Stimulated activated CD4-positive, alpha-beta T cell treated with anti-CD3 and anti-CD28 coated beads, Interleukin-1b, Interleukin-23, amount 100 ng/mL, for 1 hour (primary cell): Measurements from ENCODE around the gene TTC34.
"Not testable (repeated sequence)": the region's sequence is repeated elsewhere in the genome, so short reads cannot be mapped to it uniquely, and the experiment has no call there.

ENCODE experiments used
- DNase-seq, 2 donors: peaks; one replicate each; pipeline ENCODE4 v3.0.0-alpha.2; 2020; ENCODE audit warnings: low read depth in 2 of 2

The TTC34 gene

DNA sequence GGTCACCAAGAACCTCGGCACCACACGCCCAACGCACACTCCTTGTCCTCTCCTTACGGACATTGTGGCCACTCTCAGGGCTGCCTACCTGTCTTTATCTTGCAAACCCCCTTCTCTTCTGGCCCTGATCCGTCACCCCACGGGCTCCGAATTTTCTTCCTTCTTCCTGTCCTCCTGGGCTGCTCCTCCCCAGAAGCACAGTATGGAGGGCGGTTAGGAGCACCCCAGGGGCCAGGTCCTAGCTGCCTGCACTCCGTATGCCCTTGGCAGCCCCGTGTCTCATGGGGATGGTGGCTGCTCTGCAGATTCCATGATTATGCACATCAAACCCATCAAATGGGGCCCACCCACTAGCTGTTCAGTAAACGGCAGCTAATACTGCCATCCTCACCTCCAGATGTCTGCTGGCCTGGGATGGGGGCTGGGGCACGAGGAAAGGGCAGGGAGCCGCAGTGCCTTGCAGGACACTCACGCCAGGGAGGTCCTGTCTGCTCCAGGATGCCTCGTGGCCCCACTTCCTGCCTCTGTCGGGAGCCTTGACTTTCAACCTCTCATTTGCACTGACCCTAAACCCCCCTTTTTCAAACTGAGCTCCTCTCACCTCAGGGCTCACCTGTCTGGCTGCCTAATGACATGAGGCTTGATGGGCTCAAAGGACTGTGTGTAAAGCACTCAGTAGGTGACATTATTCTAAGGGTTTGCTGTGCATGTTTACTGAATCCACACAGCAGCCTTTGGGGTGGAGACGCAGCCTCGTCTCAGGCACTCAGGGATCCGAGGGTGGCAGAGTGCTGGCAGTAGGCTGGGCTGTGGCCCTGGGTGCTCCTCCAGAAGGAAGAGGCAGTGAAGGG lies 4.4 kb downstream of the TTC34 start:
- no peak for DNase-seq

GRCh38 chr1:2795926-2796325 lies 5.6 kb downstream of the TTC34 start:
- no peak for DNase-seq

- DNase-seq = no peak
These were observed 10.3 kb downstream of the TTC34 start for GRCh38 chr1:2791027-2791760.

DNA sequence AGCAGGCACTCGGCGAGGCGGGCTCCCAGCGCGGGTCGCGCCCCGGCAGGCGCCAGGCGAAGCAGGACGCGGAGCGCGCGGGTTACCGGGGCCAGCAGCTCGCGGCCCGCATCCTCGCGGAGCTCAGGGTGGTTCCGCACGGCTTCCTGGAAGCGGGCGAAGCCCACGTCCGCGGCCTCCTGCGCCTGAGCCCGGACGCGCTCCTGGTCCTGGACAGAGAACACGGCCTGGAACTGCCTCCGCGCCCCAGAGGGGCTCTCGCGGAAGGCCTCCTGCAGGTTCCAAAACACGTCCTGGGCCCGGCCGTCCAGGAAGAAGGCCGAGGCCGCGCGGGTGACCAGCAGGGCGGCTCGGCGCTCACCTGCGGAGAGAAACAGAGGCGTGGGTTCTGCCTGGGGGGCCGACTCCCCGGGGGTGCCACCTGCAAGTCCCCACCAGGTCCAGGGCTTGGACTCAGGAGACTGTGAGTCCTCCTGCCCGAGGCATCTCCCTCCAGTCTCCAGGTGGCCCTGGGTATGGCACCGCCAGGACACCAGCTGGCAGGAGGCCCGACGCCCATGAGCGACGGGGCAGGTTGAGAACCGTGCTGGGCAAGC lies 11.4 kb downstream of the TTC34 start:
- no peak for DNase-seq

DNA sequence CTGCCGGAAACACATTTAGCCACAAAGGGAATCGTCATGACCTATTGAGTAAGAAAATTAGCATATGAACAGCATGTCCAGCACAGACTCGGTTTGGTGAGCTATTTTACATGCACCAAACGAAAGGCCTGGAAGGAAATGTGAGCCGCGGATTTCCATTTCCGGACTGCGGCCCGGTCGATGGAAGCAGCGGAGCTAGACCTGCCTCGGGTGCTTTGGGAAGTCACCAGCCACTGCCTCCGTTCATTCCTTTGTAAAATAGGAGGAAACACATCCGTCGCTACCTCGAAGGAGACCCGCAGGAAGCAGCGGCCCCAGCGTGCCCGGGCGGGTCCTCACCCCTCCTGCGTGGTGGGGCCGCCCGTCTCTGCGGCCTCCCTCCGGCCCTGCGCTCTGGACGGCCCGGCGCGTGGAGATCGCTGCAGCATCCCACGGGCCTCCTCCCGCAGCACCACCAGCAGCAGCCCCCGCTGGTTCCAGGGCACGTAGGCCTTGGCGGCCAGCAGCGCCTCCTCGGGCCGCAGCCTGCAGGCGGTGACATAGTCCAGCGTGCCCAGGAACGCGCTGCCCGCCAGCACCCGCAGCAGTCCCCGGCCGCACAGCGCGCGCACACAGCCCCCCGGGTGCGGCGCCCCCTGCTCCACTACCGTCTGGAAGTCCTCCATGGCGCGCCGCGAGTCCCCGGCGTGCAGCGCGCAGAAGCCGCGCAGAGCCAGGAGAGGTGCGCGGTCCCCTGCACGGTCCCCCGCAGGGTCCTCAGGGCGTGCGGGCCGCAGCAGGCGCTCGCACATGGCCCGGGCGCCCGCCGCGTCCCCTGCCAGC lies 12.1 kb downstream of the TTC34 start:
- DNase-seq = no peak

GRCh38 chr1:2788506-2789163 lies 12.9 kb downstream of the TTC34 start:
- no peak for DNase-seq

DNA sequence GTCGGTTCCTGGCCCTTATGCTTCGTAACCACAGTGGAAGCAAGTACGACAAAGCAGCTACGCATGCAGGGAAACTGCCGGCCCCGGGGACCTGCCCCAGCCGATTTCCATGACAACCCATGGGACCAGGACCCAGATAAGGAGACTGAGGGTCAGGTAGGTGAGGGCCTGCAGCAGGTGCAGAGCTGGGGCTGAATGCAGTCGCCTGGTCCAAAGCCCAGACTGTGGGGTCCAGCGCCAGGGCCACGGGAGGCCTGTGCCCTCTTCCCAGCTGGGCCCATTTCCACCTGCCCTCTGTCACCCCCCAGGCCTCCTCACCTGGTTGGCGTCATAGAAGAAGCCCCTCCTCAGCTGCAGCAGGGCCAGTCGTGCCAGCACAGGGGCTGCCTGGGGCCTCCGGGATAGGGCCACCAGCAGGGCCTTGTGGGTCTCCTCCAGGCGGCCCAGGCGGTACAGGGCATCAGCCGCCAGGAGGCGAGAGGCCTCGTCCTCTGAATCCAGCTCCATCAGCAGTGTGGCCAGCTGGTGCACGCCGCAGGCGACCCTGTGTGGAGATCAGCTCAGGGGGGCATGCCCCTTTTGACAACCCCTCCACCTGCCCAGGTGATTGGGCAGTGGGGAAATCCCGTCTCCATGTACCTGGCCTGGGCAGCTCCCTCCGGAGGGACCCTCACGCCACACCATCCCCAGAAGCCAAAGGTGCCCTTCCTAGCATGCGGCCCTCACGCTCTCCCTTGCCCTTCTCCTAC lies 14.2 kb downstream of the TTC34 start:
- DNase-seq = no peak

GRCh38 chr1:2786329-2787162 lies 14.9 kb downstream of the TTC34 start:
- peak; percentile 49 to 60 for DNase-seq

DNA sequence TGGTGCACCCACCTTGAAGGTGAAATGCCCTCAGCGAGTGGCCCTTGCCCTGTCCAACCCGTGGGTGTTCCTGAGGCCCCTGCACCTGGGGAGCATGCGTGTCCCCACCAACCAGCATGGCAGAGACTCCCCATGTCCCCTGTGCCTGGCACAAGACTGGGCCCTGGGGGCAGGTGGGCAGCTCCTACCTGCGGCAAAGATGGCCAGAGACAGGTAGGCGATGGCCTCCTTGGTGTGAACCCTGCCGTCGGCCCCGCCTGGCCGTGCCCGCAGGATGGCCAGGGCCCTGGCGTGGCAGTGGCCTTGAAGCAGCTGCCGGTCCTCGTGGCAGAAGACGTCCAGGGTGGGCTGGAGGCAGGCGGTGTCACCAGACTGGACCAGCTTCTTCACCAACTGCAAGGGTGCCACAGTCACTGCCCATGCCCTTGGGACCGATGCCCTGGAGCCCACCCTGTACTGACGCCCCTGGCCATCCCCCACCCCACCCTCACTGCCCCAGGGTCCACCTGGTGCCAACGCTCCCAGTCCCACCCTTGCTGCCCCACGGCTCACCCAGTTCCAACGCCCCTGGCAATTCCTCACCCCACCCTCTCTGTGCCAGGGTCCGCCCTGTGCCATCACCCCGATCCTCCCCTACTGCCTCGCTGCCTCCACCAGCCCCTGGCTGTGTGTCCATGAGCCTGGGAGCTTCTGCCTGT lies 15.7 kb downstream of the TTC34 start:
- no peak for DNase-seq

GRCh38 chr1:2784854-2785630 lies 16.5 kb downstream of the TTC34 start:
- no peak for DNase-seq

- no peak for DNase-seq
These were observed 17.8 kb downstream of the TTC34 start for GRCh38 chr1:2783435-2784397.

- DNase-seq = no peak
These were observed 18.4 kb downstream of the TTC34 start for GRCh38 chr1:2783069-2783434.

GRCh38 chr1:2781627-2782026 lies 19.9 kb downstream of the TTC34 start:
- no peak for DNase-seq

DNA sequence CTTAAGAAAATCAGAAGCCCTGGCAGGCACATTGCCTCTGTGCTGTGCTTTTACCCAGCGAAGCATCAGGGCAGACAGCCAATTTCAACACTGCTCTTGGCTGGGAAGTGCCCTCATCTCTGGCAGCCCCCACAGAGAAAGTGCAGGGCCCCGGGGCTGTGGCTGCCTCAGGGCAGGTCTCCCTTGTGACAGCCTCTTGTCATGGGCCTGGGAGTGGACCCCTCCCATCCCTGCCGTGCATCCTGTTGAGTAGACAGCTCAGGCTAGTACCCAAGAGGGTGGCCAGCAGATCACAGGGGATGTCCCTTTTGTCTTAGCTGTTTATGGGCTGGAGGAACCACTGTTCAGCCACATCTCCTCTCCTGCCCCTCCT lies 23.3 kb downstream of the TTC34 start:
- no peak for DNase-seq

DNA sequence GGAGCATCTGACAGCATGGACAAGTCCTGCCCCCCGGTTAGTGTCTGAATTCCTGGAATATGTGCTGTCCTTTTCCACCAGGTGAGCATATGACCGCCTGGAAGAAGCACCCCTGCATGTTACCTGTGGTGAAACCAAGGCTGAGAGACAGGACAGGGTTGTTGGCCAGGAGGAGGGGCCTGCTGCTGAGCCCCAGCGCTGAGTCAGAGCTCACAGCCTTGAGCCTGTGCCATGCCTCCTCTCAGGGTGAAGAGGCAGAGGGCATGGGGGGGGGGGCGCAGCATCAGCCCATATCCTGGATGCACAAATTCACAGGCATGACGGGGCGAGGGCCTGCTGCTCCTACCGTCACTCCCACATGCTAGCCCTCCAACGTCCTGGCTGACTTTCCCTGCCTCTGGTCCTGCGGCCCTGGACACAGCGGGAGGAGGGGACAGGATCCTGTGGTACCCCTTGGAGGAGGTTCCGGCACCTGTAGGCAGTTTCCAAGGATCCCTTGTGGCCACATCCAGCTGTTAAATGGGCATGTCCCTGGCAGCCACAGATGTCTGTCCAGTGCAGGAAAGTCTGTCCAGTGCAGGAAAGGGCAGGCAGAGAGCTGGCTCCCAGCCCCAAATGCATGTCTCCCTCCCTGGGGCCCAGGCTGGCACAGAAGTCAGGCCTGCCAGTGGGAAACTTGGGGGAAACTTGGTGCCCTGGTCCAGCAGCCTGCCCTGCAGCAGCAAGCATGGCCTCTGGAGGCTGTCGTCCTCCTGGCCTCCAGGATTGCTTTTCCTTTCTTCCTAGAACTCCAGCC lies 23.9 kb downstream of the TTC34 start:
- no peak for DNase-seq

DNA sequence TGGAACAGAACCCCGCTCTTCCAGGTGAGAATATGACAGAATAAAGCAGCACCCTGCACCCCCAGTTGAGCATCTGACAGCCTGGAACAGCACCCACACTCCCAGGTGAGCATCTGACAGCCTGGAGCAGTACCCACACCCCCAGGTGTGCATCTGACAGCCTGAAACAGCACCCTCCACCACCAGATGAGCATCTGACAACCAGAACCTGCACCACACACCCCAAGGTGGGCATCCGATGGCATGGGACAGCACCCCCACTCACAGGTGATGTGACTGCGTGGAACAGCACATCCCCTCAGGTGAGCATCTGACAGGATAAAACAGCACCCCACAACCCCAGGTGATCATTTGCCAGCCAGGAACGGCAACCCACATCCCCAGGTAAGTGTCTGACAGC lies 26.2 kb downstream of the TTC34 start:
- DNase-seq = not testable (repeated sequence)
